ENCODE results near the gene ITGB5. TPM values are rescaled to one million over a fixed set of nuclear protein-coding genes. Genes with fewer than 3 reads are reported as not detected.

The ITGB5 gene
- total RNA-seq, 4 donors from 2014 or later, result 79.2 to 122 (median 110) TPM

GRCh38 chr3:124821356-124821755 lies 65.8 kb downstream of the ITGB5 start:
- no peaks in the 10 kb centered on the region for H3K4me1 ChIP-seq
- peaks cover 0 to 5% of the 10 kb centered on the region in 2 donors for H3K36me3 ChIP-seq
- no peak overlapping the region for H3K27ac ChIP-seq
- H3K27me3 ChIP-seq, result no peaks in the 10 kb centered on the region
- H3K9me3 ChIP-seq, result no peaks in the 10 kb centered on the region
- DNase-seq, result no peak
- intact Hi-C loops (cut with DNase I), result no loop called here
- TF ChIP-seq, protein P1, sequence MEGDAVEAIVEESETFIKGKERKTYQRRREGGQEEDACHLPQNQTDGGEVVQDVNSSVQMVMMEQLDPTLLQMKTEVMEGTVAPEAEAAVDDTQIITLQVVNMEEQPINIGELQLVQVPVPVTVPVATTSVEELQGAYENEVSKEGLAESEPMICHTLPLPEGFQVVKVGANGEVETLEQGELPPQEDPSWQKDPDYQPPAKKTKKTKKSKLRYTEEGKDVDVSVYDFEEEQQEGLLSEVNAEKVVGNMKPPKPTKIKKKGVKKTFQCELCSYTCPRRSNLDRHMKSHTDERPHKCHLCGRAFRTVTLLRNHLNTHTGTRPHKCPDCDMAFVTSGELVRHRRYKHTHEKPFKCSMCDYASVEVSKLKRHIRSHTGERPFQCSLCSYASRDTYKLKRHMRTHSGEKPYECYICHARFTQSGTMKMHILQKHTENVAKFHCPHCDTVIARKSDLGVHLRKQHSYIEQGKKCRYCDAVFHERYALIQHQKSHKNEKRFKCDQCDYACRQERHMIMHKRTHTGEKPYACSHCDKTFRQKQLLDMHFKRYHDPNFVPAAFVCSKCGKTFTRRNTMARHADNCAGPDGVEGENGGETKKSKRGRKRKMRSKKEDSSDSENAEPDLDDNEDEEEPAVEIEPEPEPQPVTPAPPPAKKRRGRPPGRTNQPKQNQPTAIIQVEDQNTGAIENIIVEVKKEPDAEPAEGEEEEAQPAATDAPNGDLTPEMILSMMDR (IDR thresholded peaks at IDR 0.05), result no peak
- TF ChIP-seq POLR2A (IDR thresholded peaks at IDR 0.05), result no peak
- no peak overlapping the region for H3K4me3 ChIP-seq (replicated peaks in 1 of 3)
- 95 to 97% methylated on average over 5 to 6 of the region's 6 CpGs for WGBS, 2 donors

GRCh38 chr3:124818398-124819091 lies 68.6 kb downstream of the ITGB5 start:
- intact Hi-C loops (cut with DNase I), result no loop called here
- no peak overlapping the region for H3K27ac ChIP-seq
- H3K36me3 ChIP-seq, result peaks cover 0 to 5% of the 10 kb centered on the region in 2 donors
- DNase-seq, result no peak
- H3K4me1 ChIP-seq, result peaks cover 2 to 9% of the 10 kb centered on the region in 2 donors
- no peak for TF ChIP-seq POLR2A (IDR thresholded peaks at IDR 0.05)
- TF ChIP-seq, protein P1 (IDR thresholded peaks at IDR 0.05), result no peak
- no peaks in the 10 kb centered on the region for H3K27me3 ChIP-seq
- no peaks in the 10 kb centered on the region for H3K9me3 ChIP-seq
- WGBS, 2 donors, result 73 to 83% methylated on average over 9 of the region's 9 CpGs
- no peak overlapping the region for H3K4me3 ChIP-seq (replicated peaks in 1 of 3)

DNA sequence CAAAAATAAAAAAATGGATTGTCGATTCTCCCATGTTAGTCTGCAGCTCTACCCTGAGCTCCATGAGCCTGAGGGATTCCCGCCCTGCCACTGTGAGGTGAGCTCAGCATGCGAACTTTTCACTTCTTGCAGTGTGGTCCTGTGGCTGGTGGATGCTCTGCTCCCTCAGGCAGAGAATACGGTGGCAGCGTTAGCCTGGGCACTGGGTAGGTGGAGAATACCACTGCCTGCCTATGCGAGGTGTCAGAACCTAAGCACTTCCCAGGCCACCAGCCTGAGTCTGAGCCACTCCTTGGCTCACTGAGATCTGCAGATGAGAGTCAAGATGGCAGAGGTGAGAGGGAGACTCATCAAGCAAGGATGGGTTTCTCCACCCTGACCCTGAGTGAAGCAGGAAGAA lies 70.1 kb downstream of the ITGB5 start:
- intact Hi-C loops (cut with DNase I), result no loop called here
- Histone ChIP-seq H3K4me3 (replicated peaks in 1 of 3) (no peak overlapping the region), H3K27me3 (no peaks in the 10 kb centered on the region), H3K27ac (no peak overlapping the region), H3K9me3 (no peaks in the 10 kb centered on the region), H3K4me1 (peaks cover 15 to 24% of the 10 kb centered on the region in 2 donors), H3K36me3 (peaks cover 0 to 5% of the 10 kb centered on the region in 2 donors)
- no peak for TF ChIP-seq POLR2A (IDR thresholded peaks at IDR 0.05)
- WGBS, 2 donors, result 89 to 95% methylated on average over 6 of the region's 6 CpGs
- no peak for DNase-seq

DNA sequence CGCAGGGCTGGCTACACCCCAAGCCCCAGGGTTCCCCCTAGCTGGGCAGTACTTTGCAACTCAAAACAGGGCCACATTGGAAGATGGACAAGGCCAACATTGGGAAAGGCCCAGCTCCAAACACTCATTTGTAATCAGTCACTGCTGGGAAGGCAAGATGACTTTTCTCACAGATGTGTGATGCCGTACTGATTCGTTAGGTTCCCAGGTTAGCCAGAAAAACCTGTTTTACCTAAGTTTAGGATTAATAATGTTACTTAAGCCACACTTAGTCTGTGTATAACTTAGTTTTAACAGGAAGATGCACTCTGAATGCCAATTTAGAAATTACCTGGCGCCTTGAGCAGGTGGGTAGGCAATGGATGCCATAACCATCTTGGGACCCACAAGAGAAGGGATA lies 71.0 kb downstream of the ITGB5 start:
- Histone ChIP-seq H3K4me1 (peaks cover 16 to 30% of the 10 kb centered on the region in 2 donors), H3K36me3 (peaks cover 0 to 5% of the 10 kb centered on the region in 2 donors), H3K9me3 (no peaks in the 10 kb centered on the region), H3K27me3 (no peaks in the 10 kb centered on the region), H3K27ac (no peak overlapping the region), H3K4me3 (replicated peaks in 1 of 3) (no peak overlapping the region)
- DNase-seq, result no peak
- 93 to 99% methylated on average over 4 of the region's 4 CpGs for WGBS, 2 donors
- intact Hi-C loops (cut with DNase I), result no loop called here
- TF ChIP-seq POLR2A (IDR thresholded peaks at IDR 0.05), result no peak
- TF ChIP-seq, protein P1 (IDR thresholded peaks at IDR 0.05), result no peak

GRCh38 chr3:124815781-124816180 lies 71.4 kb downstream of the ITGB5 start:
- Histone ChIP-seq H3K36me3 (peaks cover 0 to 5% of the 10 kb centered on the region in 2 donors), H3K27me3 (no peaks in the 10 kb centered on the region), H3K9me3 (no peaks in the 10 kb centered on the region), H3K27ac (no peak overlapping the region), H3K4me1 (peaks cover 16 to 30% of the 10 kb centered on the region in 2 donors), H3K4me3 (replicated peaks in 1 of 3) (no peak overlapping the region)
- TF ChIP-seq, protein P1 (IDR thresholded peaks at IDR 0.05), result no peak
- TF ChIP-seq POLR2A (IDR thresholded peaks at IDR 0.05), result no peak
- WGBS, 2 donors, result 95% methylated on average over 5 of the region's 5 CpGs
- DNase-seq, result no peak
- intact Hi-C loops (cut with DNase I), result no loop called here
